Measurements from ENCODE around the gene LRFN4.
A peak's percentile ranks its signal among the peaks of the same experiment; 100 is the strongest.

The LRFN4 gene

DNA sequence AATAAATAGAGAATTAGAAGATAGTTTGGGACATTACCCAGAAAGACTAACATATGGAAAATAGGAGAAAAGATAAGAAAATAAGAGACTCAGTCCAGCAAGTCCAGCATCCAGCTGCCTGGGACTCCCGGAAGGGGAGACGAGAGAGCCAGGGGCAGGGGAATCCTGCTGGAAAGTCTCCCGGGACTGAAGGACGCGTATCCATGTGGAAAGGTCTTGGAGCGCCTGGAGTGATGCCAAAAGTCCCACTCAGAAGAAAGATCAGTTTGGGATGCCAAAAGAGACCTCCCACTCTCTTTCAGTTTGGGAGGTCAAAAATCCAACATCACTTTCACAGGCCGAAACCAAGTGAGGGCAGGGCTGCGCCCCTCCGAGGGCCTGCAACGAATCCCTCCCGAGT lies 30.7 kb downstream of the LRFN4 start:
- Histone ChIP-seq H3K27me3 (ENCODE audit: control insufficient read depth in 2 of 2, insufficient read depth in 2 of 2, low read length in 2 of 2) (no peaks in the 10 kb centered on the region), H3K9ac (ENCODE audit: low read depth in 1 of 2, low read length in 2 of 2) (no peak overlapping the region), H3K4me3 (ENCODE audit: low read length in 2 of 2) (no peak overlapping the region), H3K36me3 (ENCODE audit: control insufficient read depth in 2 of 2, insufficient read depth in 2 of 2, low read length in 2 of 2) (no peaks in the 10 kb centered on the region), H3K4me1 (ENCODE audit: control insufficient read depth in 2 of 2, insufficient read depth in 2 of 2, low read length in 2 of 2) (peaks cover 5 to 7% of the 10 kb centered on the region in 2 donors), H3K27ac (ENCODE audit: low read depth in 2 of 2, low read length in 2 of 2) (no peak overlapping the region), H3K9me3 (ENCODE audit: control insufficient read depth in 2 of 2, low read length in 2 of 2) (no peaks in the 10 kb centered on the region)

DNA sequence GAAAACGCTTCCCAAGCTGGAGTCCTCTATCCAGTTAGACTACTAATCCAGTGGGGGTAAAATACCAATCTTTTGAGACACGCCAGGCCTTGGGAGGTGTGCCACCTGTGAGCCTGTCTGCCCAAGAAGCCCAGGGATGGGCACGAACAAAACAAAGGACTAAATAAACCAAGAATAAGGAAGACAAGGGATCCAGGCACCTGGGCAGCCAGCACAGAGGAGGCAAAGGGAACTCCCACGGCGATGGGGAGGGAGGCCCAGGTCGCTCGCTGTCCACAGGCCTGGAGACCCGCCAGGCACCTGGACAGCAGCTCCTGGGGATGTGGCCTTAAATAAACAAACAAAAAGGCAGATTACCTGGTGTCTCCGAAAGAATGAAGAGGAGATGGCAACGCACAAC lies 31.4 kb downstream of the LRFN4 start:
- Histone ChIP-seq H3K9ac (ENCODE audit: low read depth in 1 of 2, low read length in 2 of 2) (no peak overlapping the region), H3K36me3 (ENCODE audit: control insufficient read depth in 2 of 2, insufficient read depth in 2 of 2, low read length in 2 of 2) (no peaks in the 10 kb centered on the region), H3K27me3 (ENCODE audit: control insufficient read depth in 2 of 2, insufficient read depth in 2 of 2, low read length in 2 of 2) (no peaks in the 10 kb centered on the region), H3K4me3 (ENCODE audit: low read length in 2 of 2) (no peak overlapping the region), H3K9me3 (ENCODE audit: control insufficient read depth in 2 of 2, low read length in 2 of 2) (no peaks in the 10 kb centered on the region), H3K4me1 (ENCODE audit: control insufficient read depth in 2 of 2, insufficient read depth in 2 of 2, low read length in 2 of 2) (peaks cover 0 to 3% of the 10 kb centered on the region in 2 donors), H3K27ac (ENCODE audit: low read depth in 2 of 2, low read length in 2 of 2) (no peak overlapping the region)

DNA sequence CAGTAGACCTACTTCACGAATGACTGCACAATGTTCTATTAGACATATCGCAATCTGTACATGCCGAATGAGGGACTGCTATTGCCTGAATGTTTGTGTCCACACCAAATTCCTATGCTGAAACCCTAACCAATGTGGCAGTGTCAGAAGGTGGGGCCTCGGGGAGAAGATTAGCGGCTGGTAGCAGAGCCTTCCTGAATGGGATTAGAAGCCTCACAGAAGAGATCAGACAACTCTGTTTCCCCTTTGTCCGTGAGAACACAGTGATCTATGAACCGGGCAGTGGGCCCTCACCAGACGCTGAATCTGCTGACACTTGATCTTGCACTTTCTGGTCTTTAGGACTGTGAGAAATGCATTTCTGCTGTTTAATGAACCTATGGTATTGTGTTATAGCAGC lies 33.1 kb downstream of the LRFN4 start:
- Histone ChIP-seq H3K36me3 (ENCODE audit: control insufficient read depth in 2 of 2, insufficient read depth in 2 of 2, low read length in 2 of 2) (no peaks in the 10 kb centered on the region), H3K9ac (ENCODE audit: low read depth in 1 of 2, low read length in 2 of 2) (no peak overlapping the region), H3K4me1 (ENCODE audit: control insufficient read depth in 2 of 2, insufficient read depth in 2 of 2, low read length in 2 of 2) (no peaks in the 10 kb centered on the region), H3K27ac (ENCODE audit: low read depth in 2 of 2, low read length in 2 of 2) (no peak overlapping the region), H3K27me3 (ENCODE audit: control insufficient read depth in 2 of 2, insufficient read depth in 2 of 2, low read length in 2 of 2) (no peaks in the 10 kb centered on the region), H3K9me3 (ENCODE audit: control insufficient read depth in 2 of 2, low read length in 2 of 2) (no peaks in the 10 kb centered on the region), H3K4me3 (ENCODE audit: low read length in 2 of 2) (no peak overlapping the region)

DNA sequence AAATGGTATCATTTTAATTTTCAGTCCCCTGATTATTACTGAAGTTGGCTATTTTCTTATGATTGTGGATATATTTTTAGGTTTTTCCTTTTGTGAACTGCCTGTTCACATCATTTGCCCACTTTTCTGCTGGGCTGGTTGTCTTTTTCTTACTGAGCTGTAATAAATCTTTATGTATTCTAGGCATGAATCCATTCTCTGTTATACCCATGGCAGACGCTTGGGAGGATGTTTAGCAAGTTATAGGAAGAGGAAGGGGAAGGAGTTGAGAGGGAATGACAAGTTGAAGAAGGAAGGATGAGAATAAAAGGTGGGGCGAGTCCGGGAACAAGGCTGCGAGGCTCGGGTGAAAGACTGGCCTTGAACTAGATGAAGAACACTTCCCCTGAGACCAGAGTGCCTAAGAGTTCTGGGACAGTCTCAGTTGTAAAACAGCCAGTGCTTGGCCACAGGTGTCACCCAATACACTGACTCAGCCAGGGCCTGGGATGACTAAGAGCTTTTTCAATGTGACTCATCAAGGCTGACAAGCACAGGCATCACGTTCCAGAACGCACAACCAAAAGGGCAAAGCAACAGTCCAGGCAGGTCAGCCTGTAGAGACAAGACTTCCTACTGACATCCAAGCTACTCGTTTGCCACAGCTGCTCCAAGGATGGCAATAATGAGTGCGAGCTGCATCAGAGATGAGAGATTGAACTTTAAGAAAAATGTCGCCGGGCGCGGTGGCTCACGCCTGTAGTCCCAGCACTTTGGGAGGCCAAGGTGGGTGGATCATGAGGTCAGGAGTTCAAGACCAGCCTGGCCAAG lies 35.2 kb downstream of the LRFN4 start:
- Histone ChIP-seq H3K9ac (ENCODE audit: low read depth in 1 of 2, low read length in 2 of 2) (no peak overlapping the region), H3K4me3 (ENCODE audit: low read length in 2 of 2) (no peak overlapping the region), H3K9me3 (ENCODE audit: control insufficient read depth in 2 of 2, low read length in 2 of 2) (no peaks in the 10 kb centered on the region), H3K27me3 (ENCODE audit: control insufficient read depth in 2 of 2, insufficient read depth in 2 of 2, low read length in 2 of 2) (no peaks in the 10 kb centered on the region), H3K27ac (ENCODE audit: low read depth in 2 of 2, low read length in 2 of 2) (peak overlapping the region in 1 of 2 donors; percentile 30), H3K4me1 (ENCODE audit: control insufficient read depth in 2 of 2, insufficient read depth in 2 of 2, low read length in 2 of 2) (no peaks in the 10 kb centered on the region), H3K36me3 (ENCODE audit: control insufficient read depth in 2 of 2, insufficient read depth in 2 of 2, low read length in 2 of 2) (no peaks in the 10 kb centered on the region)

DNA sequence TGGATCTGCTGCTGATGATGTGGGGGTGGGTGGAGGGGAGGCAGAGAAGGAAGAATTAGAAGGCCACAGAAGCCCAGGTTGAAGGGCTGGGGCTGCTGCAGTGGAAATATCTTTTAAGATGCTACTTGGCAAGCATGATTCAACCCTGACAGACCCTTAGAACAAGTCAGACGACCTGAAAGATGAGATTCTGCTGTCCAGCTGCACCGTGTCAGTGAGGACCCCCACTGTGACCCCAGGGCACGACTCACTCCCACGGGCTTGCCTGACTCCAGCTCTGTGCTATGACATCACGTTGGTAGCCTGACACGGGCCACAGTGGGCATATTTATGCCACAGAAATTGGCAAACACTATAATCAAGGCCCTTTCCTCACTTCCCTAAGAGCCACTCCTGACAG lies 36.0 kb downstream of the LRFN4 start:
- no peak overlapping the region for H3K27ac ChIP-seq (ENCODE audit: low read depth in 2 of 2, low read length in 2 of 2)
- no peaks in the 10 kb centered on the region for H3K36me3 ChIP-seq (ENCODE audit: control insufficient read depth in 2 of 2, insufficient read depth in 2 of 2, low read length in 2 of 2)
- no peaks in the 10 kb centered on the region for H3K4me1 ChIP-seq (ENCODE audit: control insufficient read depth in 2 of 2, insufficient read depth in 2 of 2, low read length in 2 of 2)
- no peaks in the 10 kb centered on the region for H3K27me3 ChIP-seq (ENCODE audit: control insufficient read depth in 2 of 2, insufficient read depth in 2 of 2, low read length in 2 of 2)
- H3K4me3 ChIP-seq (ENCODE audit: low read length in 2 of 2) = no peak overlapping the region
- no peaks in the 10 kb centered on the region for H3K9me3 ChIP-seq (ENCODE audit: control insufficient read depth in 2 of 2, low read length in 2 of 2)
- H3K9ac ChIP-seq (ENCODE audit: low read depth in 1 of 2, low read length in 2 of 2) = no peak overlapping the region

DNA sequence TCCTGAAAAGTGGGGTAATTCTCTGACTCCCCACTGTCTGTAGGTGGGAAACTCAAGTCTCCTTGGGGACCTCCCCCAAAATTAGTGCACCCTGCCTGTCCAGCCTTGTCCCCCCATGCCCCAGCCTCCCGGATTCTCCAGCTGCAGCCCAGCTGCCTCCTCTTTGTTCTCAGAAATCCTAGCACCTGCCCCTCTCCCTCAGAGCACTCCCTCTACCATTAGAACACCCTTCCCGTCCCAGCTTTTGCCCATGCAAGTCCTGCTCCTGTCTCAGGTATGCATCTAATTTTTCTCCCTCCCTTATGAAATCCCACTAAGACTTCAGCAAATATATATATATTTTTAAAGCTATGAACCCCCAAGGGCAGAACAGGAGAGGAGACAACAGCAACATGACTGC lies 37.3 kb downstream of the LRFN4 start:
- no peaks in the 10 kb centered on the region for H3K9me3 ChIP-seq (ENCODE audit: control insufficient read depth in 2 of 2, low read length in 2 of 2)
- no peak overlapping the region for H3K27ac ChIP-seq (ENCODE audit: low read depth in 2 of 2, low read length in 2 of 2)
- no peak overlapping the region for H3K9ac ChIP-seq (ENCODE audit: low read depth in 1 of 2, low read length in 2 of 2)
- no peaks in the 10 kb centered on the region for H3K4me1 ChIP-seq (ENCODE audit: control insufficient read depth in 2 of 2, insufficient read depth in 2 of 2, low read length in 2 of 2)
- no peak overlapping the region for H3K4me3 ChIP-seq (ENCODE audit: low read length in 2 of 2)
- no peaks in the 10 kb centered on the region for H3K36me3 ChIP-seq (ENCODE audit: control insufficient read depth in 2 of 2, insufficient read depth in 2 of 2, low read length in 2 of 2)
- H3K27me3 ChIP-seq (ENCODE audit: control insufficient read depth in 2 of 2, insufficient read depth in 2 of 2, low read length in 2 of 2) = no peaks in the 10 kb centered on the region

DNA sequence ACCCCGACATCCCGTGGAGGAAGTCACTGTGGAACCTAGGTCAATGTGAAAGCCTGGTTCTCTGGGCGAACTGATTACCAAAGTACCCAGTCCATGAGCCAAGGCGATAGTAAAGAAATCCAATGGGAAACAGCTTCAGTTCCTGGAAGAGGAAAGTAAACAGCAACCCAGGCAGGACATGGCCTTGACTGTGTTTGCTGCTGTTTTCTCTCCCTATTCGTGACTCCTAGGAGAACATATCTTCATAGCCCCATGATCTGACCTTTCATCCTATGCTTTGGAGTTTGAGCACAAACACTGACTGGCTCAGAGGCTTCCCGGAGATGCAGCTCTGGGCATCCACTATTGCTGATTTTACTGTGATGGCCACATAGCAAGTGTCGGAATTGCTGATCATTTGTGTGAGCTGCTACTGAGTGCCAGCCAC lies 45.1 kb downstream of the LRFN4 start:
- Histone ChIP-seq H3K9ac (ENCODE audit: low read depth in 1 of 2, low read length in 2 of 2) (no peak overlapping the region), H3K9me3 (ENCODE audit: control insufficient read depth in 2 of 2, low read length in 2 of 2) (no peaks in the 10 kb centered on the region), H3K4me1 (ENCODE audit: control insufficient read depth in 2 of 2, insufficient read depth in 2 of 2, low read length in 2 of 2) (peaks cover 0 to 7% of the 10 kb centered on the region in 2 donors), H3K4me3 (ENCODE audit: low read length in 2 of 2) (no peak overlapping the region), H3K27me3 (ENCODE audit: control insufficient read depth in 2 of 2, insufficient read depth in 2 of 2, low read length in 2 of 2) (no peaks in the 10 kb centered on the region), H3K27ac (ENCODE audit: low read depth in 2 of 2, low read length in 2 of 2) (peak overlapping the region in 1 of 2 donors; percentile 34), H3K36me3 (ENCODE audit: control insufficient read depth in 2 of 2, insufficient read depth in 2 of 2, low read length in 2 of 2) (no peaks in the 10 kb centered on the region)

DNA sequence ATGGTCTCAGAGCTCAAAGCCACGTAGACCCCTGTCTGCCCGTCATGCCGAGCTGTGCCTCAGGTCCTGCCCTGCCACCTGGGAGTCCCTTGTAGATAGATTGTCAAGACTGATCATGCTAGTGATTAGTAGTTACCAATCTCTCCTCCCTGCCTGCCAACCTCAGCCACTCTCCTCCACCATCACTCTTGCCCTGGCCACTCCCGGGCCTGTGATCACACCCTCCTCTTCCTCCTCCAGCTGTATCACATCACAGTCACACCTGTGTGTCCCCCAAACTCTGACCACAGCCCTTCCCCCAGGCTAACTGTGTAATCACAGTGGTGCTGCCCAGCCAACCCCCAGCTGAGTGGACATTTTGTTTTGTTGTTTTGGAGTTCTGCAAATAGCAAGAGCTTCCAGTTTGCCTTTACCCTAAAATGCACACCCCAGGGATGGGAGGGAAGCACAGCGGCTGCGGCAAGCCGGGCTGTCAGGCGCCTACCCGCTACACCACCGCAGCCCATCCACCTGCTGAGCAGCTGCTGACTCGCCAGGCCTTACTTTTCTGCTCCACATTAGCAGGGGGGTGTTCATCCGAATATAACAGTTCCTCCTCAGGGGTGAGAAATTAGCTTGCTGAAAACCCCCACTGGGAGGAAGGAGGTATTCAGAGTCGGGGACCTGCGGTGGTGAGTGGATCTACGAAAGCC lies 45.8 kb downstream of the LRFN4 start:
- Histone ChIP-seq H3K4me3 (ENCODE audit: low read length in 2 of 2) (no peak overlapping the region), H3K9ac (ENCODE audit: low read depth in 1 of 2, low read length in 2 of 2) (no peak overlapping the region), H3K27ac (ENCODE audit: low read depth in 2 of 2, low read length in 2 of 2) (peak overlapping the region in 1 of 2 donors; percentile 34), H3K9me3 (ENCODE audit: control insufficient read depth in 2 of 2, low read length in 2 of 2) (no peaks in the 10 kb centered on the region), H3K27me3 (ENCODE audit: control insufficient read depth in 2 of 2, insufficient read depth in 2 of 2, low read length in 2 of 2) (no peaks in the 10 kb centered on the region), H3K36me3 (ENCODE audit: control insufficient read depth in 2 of 2, insufficient read depth in 2 of 2, low read length in 2 of 2) (no peaks in the 10 kb centered on the region), H3K4me1 (ENCODE audit: control insufficient read depth in 2 of 2, insufficient read depth in 2 of 2, low read length in 2 of 2) (peaks cover 0 to 7% of the 10 kb centered on the region in 2 donors)

DNA sequence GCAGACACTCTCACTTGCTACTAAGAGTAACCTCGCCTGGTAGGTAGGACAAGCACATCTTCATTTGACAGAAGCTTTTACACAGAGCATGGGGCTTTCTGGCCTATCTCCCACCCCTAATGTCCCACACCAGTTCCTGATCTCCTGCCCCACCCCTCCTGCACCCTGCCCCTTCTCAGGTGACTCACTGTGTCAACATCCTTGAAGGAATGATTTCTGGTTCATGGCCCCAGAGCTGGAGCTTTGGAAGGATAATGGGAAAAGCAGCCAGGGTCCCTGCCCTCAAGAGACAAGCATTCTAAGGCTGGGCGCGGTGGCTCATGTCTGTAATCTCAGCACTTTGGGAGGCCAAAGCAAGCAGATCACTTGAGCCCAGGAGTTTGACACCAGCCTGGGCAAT lies 47.2 kb downstream of the LRFN4 start:
- H3K27me3 ChIP-seq (ENCODE audit: control insufficient read depth in 2 of 2, insufficient read depth in 2 of 2, low read length in 2 of 2) = no peaks in the 10 kb centered on the region
- peaks cover 0 to 7% of the 10 kb centered on the region in 2 donors for H3K4me1 ChIP-seq (ENCODE audit: control insufficient read depth in 2 of 2, insufficient read depth in 2 of 2, low read length in 2 of 2)
- H3K36me3 ChIP-seq (ENCODE audit: control insufficient read depth in 2 of 2, insufficient read depth in 2 of 2, low read length in 2 of 2) = no peaks in the 10 kb centered on the region
- H3K9me3 ChIP-seq (ENCODE audit: control insufficient read depth in 2 of 2, low read length in 2 of 2) = no peaks in the 10 kb centered on the region
- peak overlapping the region; percentile 52 to 60 for H3K27ac ChIP-seq (ENCODE audit: low read depth in 2 of 2, low read length in 2 of 2)
- H3K9ac ChIP-seq (ENCODE audit: low read depth in 1 of 2, low read length in 2 of 2) = no peak overlapping the region
- no peak overlapping the region for H3K4me3 ChIP-seq (ENCODE audit: low read length in 2 of 2)

DNA sequence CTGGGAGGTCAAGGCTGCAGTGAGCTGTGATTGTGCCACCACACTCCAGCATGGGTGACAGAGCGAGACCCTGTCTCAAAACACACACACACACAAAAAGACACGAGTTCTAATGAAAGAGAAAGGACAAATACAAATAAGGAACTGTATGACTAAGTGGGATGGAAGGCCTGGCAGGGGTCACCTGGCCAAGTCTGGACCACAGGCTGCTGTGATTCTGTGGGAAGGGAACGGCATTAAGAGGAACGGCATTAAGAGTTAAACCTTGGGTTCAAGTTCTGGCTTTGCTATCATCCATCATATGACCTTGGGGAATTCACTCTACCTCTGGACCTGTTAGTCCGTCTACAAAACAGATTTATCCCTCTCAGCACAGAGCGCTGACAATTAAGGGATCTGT lies 47.7 kb downstream of the LRFN4 start:
- H3K9me3 ChIP-seq (ENCODE audit: control insufficient read depth in 2 of 2, low read length in 2 of 2) = no peaks in the 10 kb centered on the region
- H3K27me3 ChIP-seq (ENCODE audit: control insufficient read depth in 2 of 2, insufficient read depth in 2 of 2, low read length in 2 of 2) = no peaks in the 10 kb centered on the region
- peaks cover 0 to 7% of the 10 kb centered on the region in 2 donors for H3K4me1 ChIP-seq (ENCODE audit: control insufficient read depth in 2 of 2, insufficient read depth in 2 of 2, low read length in 2 of 2)
- peak overlapping the region in 1 of 2 donors; percentile 60 for H3K27ac ChIP-seq (ENCODE audit: low read depth in 2 of 2, low read length in 2 of 2)
- no peak overlapping the region for H3K9ac ChIP-seq (ENCODE audit: low read depth in 1 of 2, low read length in 2 of 2)
- no peaks in the 10 kb centered on the region for H3K36me3 ChIP-seq (ENCODE audit: control insufficient read depth in 2 of 2, insufficient read depth in 2 of 2, low read length in 2 of 2)
- H3K4me3 ChIP-seq (ENCODE audit: low read length in 2 of 2) = no peak overlapping the region
